HEK293 (cell line): Measurements from ENCODE around the gene TSC2.

Experiments used
- CTCF ChIA-PET: fragments of 350-600 bp; formaldehyde crosslinking; extraction: SDS; loops from one replicate; lab custom pipeline; 2021; ENCODE audit warnings: antibody characterized with exemption; lab: Yijun Ruan, JAX
- POLR2A ChIA-PET: fragments of 300-600 bp; formaldehyde crosslinking; extraction: SDS; loops from one replicate; lab custom pipeline; 2020; ENCODE audit warnings: antibody characterized with exemption, inconsistent platforms; lab: Yijun Ruan, JAX
- H3K27ac ChIP-seq: fragments of 200-500 bp; sonication (Bioruptor generic); 2 replicates; pipeline ENCODE4 v1.5.1; 2014; ENCODE audit warnings: low read depth, low read length, control low read depth, inconsistent platforms; ENCODE audit errors: extremely low read depth
- H3K36me3 ChIP-seq, 2 experiments: fragments of 200-500 bp in 1 of 2; sonication (Bioruptor generic) in 1 of 2; 1 replicate in 1 of 2; 2 replicates in 1 of 2; pipeline ENCODE4 v1.5.1; 2014 to 2017; ENCODE audit warnings: inconsistent platforms in 2 of 2, low read length in 2 of 2; ENCODE audit not compliant: control insufficient read depth in 2 of 2, insufficient read depth in 1 of 2
- H3K4me1 ChIP-seq: fragments of 200-500 bp; sonication (Bioruptor generic); 2 replicates; pipeline ENCODE4 v1.5.1; 2014; ENCODE audit warnings: mild to moderate bottlenecking, low read length, inconsistent platforms; ENCODE audit not compliant: control insufficient read depth, insufficient read depth
- H3K4me3 ChIP-seq: 2 replicates; pipeline ENCODE4 v1.5.1; 2011; ENCODE audit warnings: low read depth, mild to moderate bottlenecking, control low read depth, low read length, moderate library complexity
- H3K9me3 ChIP-seq: fragments of 200-500 bp; sonication (Bioruptor generic); 2 replicates; pipeline ENCODE4 v1.5.1; 2014; ENCODE audit warnings: low read depth, low read length, inconsistent platforms; ENCODE audit not compliant: control insufficient read depth, insufficient read depth
- EGR2 ChIP-seq: fragments of 450-650 bp; formaldehyde crosslinking; IDR thresholded peaks from 2 replicates; pipeline ENCODE4 v1.5.1; 2016; ENCODE audit warnings: low read depth, missing biosample characterization, missing genetic modification characterization
- KLF10 ChIP-seq: fragments of 450-650 bp; IDR thresholded peaks from 2 replicates; pipeline ENCODE4 v1.5.1; 2018; ENCODE audit warnings: missing biosample characterization, mild to moderate bottlenecking, missing genetic modification characterization
- RBAK ChIP-seq: fragments of 450-650 bp; formaldehyde crosslinking; IDR thresholded peaks from 2 replicates; pipeline ENCODE4 v1.5.1; 2016; ENCODE audit warnings: missing biosample characterization, missing genetic modification characterization
- ZIC2 ChIP-seq: fragments of 450-650 bp; formaldehyde crosslinking; IDR thresholded peaks from 2 replicates; pipeline ENCODE4 v1.5.1; 2016; ENCODE audit warnings: missing biosample characterization, missing genetic modification characterization
- ZNF10 ChIP-seq: fragments of 450-650 bp; formaldehyde crosslinking; IDR thresholded peaks from 2 replicates; pipeline ENCODE4 v1.5.1; 2017; ENCODE audit warnings: missing biosample characterization, missing genetic modification characterization
- ZNF121 ChIP-seq: fragments of 450-650 bp; formaldehyde crosslinking; IDR thresholded peaks from 2 replicates; pipeline ENCODE4 v1.5.1; 2016; ENCODE audit warnings: missing biosample characterization, missing genetic modification characterization
- ZNF366 ChIP-seq: fragments of 450-650 bp; formaldehyde crosslinking; conservative IDR thresholded peaks from 2 replicates; pipeline ENCODE4 v1.5.1; 2016; ENCODE audit warnings: missing biosample characterization, missing genetic modification characterization
- ZNF433 ChIP-seq: fragments of 450-650 bp; formaldehyde crosslinking; IDR thresholded peaks from 2 replicates; pipeline ENCODE4 v1.5.1; 2016; ENCODE audit warnings: missing biosample characterization, missing genetic modification characterization, low read depth
- ZNF473 ChIP-seq: fragments of 450-650 bp; formaldehyde crosslinking; IDR thresholded peaks from 2 replicates; pipeline ENCODE4 v1.5.1; 2017; ENCODE audit warnings: missing biosample characterization, missing genetic modification characterization
- ZNF488 ChIP-seq: fragments of 450-650 bp; formaldehyde crosslinking; IDR thresholded peaks from 2 replicates; pipeline ENCODE4 v1.5.1; 2016; ENCODE audit warnings: missing biosample characterization, missing genetic modification characterization
- ZNF610 ChIP-seq: fragments of 450-650 bp; formaldehyde crosslinking; IDR thresholded peaks from 2 replicates; pipeline ENCODE4 v1.5.1; 2016; ENCODE audit warnings: missing biosample characterization, missing genetic modification characterization, borderline replicate concordance
- ZNF658 ChIP-seq: fragments of 450-650 bp; formaldehyde crosslinking; IDR thresholded peaks from 2 replicates; pipeline ENCODE4; 2016; ENCODE audit warnings: missing biosample characterization, missing genetic modification characterization
- ZNF670 ChIP-seq: fragments of 450-650 bp; formaldehyde crosslinking; IDR thresholded peaks from 2 replicates; pipeline ENCODE4 v1.5.1; 2016; ENCODE audit warnings: missing biosample characterization, missing genetic modification characterization, low read depth
- TF ChIP-seq, protein P1 (sequence below): fragments of 450-650 bp; formaldehyde crosslinking; IDR thresholded peaks from 2 replicates; pipeline ENCODE4 v1.5.1; 2016; ENCODE audit warnings: missing biosample characterization, missing genetic modification characterization
- TF ChIP-seq, protein P2 (sequence below): fragments of 450-650 bp; formaldehyde crosslinking; IDR thresholded peaks from 2 replicates; pipeline ENCODE4; 2016; ENCODE audit warnings: missing biosample characterization, missing genetic modification characterization
- TF ChIP-seq, protein P3 (sequence below): fragments of 450-650 bp; formaldehyde crosslinking; IDR thresholded peaks from 2 replicates; pipeline ENCODE4 v1.5.1; 2016; ENCODE audit warnings: missing biosample characterization, missing genetic modification characterization
- TF ChIP-seq, protein P4 (sequence below): fragments of 450-650 bp; formaldehyde crosslinking; IDR thresholded peaks from 2 replicates; pipeline ENCODE4 v1.5.0; 2017; ENCODE audit warnings: missing biosample characterization, missing genetic modification characterization, borderline replicate concordance

TSC2 gene

DNA sequence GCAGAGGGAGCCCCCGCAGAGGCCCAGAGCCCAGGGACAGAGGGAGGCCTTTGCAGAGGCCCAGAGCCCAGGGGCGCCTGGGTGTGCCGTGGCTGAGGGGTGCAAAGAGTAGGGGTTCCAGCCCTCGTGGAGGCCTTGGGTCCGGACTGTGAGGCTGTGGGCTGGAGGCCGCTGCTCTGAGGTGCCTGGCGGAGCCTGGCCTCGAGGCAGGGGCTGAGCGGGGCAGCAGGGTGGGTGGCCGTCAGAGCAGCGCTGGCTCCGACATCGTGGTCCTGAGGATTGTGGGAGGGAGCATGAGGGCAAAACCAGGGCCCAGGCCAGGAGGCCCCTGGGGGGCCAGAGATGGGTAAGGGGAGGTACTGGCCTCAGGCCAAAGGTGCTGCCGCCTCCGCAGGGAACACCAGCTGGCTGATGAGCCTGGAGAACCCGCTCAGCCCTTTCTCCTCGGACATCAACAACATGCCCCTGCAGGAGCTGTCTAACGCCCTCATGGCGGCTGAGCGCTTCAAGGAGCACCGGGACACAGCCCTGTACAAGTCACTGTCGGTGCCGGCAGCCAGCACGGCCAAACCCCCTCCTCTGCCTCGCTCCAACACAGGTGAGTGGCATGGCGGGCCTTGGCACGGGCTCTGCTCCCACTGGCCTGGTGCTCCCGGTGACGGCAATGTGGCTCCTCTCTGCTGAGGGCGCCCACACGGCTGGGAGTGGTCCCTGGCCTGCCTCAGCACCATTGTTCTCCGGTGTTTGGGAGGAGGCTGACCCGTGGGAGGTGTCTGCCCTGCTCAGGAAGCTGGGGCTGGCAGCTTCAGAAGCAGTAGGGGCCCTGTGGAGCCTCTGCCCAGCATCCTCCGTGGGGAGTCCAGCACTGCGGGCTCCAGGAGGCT lies 33.7 kb downstream of the TSC2 start (continued):
- TF ChIP-seq, protein P1, sequence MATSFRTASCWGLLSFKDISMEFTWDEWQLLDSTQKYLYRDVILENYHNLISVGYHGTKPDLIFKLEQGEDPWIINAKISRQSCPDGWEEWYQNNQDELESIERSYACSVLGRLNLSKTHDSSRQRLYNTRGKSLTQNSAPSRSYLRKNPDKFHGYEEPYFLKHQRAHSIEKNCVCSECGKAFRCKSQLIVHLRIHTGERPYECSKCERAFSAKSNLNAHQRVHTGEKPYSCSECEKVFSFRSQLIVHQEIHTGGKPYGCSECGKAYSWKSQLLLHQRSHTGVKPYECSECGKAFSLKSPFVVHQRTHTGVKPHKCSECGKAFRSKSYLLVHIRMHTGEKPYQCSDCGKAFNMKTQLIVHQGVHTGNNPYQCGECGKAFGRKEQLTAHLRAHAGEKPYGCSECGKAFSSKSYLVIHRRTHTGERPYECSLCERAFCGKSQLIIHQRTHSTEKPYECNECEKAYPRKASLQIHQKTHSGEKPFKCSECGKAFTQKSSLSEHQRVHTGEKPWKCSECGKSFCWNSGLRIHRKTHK = no peak
- TF ChIP-seq ZNF433 (tag by site-specific recombination) = no peak
- TF ChIP-seq EGR2 (tag by site-specific recombination) = peak; percentile 80

DNA sequence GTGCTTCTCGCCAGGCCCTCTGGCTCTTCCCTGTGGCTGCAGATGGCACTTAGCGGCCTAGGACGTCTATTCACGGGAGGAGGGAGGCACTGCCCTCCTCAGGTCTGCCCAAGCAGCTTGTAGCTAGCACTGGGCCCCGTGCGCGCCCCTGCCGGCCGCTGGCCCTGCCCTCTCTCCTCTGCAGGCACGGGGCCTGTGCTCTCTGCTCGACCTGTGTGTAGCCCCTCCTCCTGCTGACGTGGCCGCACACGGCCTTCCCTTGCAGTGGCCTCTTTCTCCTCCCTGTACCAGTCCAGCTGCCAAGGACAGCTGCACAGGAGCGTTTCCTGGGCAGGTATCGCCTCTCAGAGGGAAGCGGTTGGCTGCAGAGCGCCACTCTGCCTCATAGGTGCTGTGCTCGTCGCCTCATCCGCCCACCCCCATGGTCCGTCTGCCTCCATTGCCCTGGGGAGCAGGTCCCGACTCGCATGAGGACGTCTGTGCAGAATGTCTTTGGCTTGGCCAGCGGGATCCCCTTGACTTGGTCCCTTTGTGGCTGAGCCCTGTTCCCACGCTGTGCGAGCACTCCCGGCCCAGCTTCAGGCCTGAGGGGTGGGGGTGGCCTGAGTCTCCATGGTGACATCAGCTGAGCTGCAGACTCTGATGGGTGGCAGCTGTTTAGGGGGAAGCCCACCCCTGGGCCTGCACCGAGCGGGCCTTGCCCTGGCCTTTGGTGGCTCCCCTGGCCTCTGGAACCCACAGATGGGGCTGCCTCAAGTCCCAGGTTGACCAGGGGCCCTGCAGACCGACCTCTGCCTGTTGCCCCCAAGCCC lies 34.6 kb downstream of the TSC2 start:
- Histone ChIP-seq H3K4me3 (no peak overlapping the region), H3K36me3 (peaks cover 0 to 94% of the 10 kb centered on the region in 2 experiments; a peak in 1 of 3 replicates), H3K27ac (no peak overlapping the region), H3K9me3 (no peaks in the 10 kb centered on the region), H3K4me1 (no peaks in the 10 kb centered on the region)
- POLR2A ChIA-PET = interaction anchor here (1.2 kb wide), 1 partner anchor 35 kb away, joined by 3 read pairs; the partner anchor contains the start of genes NTHL1 and TSC2
- TF ChIP-seq ZNF488 = no peak
- TF ChIP-seq, protein P2, sequence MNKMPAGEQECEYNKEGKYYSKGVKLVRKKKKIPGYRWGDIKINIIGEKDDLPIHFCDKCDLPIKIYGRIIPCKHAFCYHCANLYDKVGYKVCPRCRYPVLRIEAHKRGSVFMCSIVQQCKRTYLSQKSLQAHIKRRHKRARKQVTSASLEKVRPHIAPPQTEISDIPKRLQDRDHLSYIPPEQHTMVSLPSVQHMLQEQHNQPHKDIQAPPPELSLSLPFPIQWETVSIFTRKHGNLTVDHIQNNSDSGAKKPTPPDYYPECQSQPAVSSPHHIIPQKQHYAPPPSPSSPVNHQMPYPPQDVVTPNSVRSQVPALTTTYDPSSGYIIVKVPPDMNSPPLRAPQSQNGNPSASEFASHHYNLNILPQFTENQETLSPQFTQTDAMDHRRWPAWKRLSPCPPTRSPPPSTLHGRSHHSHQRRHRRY (tag by site-specific recombination) = no peak
- no peak for TF ChIP-seq ZNF366 (tag by site-specific recombination)
- CTCF ChIA-PET = no interaction called here

GRCh38 chr16:2082983-2083364 lies 35.2 kb downstream of the TSC2 start:
- ChIA-PET POLR2A (interaction anchor here (1.2 kb wide), 1 partner anchor 35 kb away, joined by 3 read pairs; the partner anchor contains the start of genes NTHL1 and TSC2), CTCF (no interaction called here)
- H3K4me1 ChIP-seq = no peaks in the 10 kb centered on the region
- peaks cover 0 to 95% of the 10 kb centered on the region in 2 experiments; a peak in 1 of 3 replicates for H3K36me3 ChIP-seq
- no peak for TF ChIP-seq KLF10 (tag by site-specific recombination)
- H3K4me3 ChIP-seq = no peak overlapping the region
- H3K9me3 ChIP-seq = no peaks in the 10 kb centered on the region
- H3K27ac ChIP-seq = no peak overlapping the region

- H3K36me3 ChIP-seq = peaks cover 0 to 96% of the 10 kb centered on the region in 2 experiments; a peak in 1 of 3 replicates
- no peak overlapping the region for H3K27ac ChIP-seq
- CTCF ChIA-PET = no interaction called here
- POLR2A ChIA-PET = interaction anchor here (1.2 kb wide), 1 partner anchor 36 kb away, joined by 3 read pairs; the partner anchor contains the start of genes NTHL1 and TSC2
- TF ChIP-seq ZNF670 (tag by site-specific recombination) (no peak), ZNF610 (tag by site-specific recombination) (no peak), ZNF10 (no peak), ZNF121 (tag by site-specific recombination) (no peak), RBAK (tag by site-specific recombination) (no peak), ZNF473 (tag by site-specific recombination) (no peak), ZNF658 (tag by site-specific recombination) (no peak), ZIC2 (tag by site-specific recombination) (no peak)
- TF ChIP-seq, protein P3, sequence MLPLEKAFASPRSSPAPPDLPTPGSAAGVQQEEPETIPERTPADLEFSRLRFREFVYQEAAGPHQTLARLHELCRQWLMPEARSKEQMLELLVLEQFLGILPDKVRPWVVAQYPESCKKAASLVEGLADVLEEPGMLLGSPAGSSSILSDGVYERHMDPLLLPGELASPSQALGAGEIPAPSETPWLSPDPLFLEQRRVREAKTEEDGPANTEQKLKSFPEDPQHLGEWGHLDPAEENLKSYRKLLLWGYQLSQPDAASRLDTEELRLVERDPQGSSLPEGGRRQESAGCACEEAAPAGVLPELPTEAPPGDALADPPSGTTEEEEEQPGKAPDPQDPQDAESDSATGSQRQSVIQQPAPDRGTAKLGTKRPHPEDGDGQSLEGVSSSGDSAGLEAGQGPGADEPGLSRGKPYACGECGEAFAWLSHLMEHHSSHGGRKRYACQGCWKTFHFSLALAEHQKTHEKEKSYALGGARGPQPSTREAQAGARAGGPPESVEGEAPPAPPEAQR (tag by site-specific recombination) = no peak
- TF ChIP-seq, protein P4, sequence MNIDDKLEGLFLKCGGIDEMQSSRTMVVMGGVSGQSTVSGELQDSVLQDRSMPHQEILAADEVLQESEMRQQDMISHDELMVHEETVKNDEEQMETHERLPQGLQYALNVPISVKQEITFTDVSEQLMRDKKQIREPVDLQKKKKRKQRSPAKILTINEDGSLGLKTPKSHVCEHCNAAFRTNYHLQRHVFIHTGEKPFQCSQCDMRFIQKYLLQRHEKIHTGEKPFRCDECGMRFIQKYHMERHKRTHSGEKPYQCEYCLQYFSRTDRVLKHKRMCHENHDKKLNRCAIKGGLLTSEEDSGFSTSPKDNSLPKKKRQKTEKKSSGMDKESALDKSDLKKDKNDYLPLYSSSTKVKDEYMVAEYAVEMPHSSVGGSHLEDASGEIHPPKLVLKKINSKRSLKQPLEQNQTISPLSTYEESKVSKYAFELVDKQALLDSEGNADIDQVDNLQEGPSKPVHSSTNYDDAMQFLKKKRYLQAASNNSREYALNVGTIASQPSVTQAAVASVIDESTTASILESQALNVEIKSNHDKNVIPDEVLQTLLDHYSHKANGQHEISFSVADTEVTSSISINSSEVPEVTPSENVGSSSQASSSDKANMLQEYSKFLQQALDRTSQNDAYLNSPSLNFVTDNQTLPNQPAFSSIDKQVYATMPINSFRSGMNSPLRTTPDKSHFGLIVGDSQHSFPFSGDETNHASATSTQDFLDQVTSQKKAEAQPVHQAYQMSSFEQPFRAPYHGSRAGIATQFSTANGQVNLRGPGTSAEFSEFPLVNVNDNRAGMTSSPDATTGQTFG (tag by site-specific recombination) = no peak
- no peaks in the 10 kb centered on the region for H3K9me3 ChIP-seq
- H3K4me1 ChIP-seq = no peaks in the 10 kb centered on the region
- H3K4me3 ChIP-seq = no peak overlapping the region
Observed at GRCh38 chr16:2083409-2083808, 35.6 kb downstream of the TSC2 start.
